ENCODE data around the gene ZC3H7B.
"Not testable (repeated sequence)": the region's sequence is repeated elsewhere in the genome, so short reads cannot be mapped to it uniquely, and the experiment has no call there.

Gene ZC3H7B, protein sequence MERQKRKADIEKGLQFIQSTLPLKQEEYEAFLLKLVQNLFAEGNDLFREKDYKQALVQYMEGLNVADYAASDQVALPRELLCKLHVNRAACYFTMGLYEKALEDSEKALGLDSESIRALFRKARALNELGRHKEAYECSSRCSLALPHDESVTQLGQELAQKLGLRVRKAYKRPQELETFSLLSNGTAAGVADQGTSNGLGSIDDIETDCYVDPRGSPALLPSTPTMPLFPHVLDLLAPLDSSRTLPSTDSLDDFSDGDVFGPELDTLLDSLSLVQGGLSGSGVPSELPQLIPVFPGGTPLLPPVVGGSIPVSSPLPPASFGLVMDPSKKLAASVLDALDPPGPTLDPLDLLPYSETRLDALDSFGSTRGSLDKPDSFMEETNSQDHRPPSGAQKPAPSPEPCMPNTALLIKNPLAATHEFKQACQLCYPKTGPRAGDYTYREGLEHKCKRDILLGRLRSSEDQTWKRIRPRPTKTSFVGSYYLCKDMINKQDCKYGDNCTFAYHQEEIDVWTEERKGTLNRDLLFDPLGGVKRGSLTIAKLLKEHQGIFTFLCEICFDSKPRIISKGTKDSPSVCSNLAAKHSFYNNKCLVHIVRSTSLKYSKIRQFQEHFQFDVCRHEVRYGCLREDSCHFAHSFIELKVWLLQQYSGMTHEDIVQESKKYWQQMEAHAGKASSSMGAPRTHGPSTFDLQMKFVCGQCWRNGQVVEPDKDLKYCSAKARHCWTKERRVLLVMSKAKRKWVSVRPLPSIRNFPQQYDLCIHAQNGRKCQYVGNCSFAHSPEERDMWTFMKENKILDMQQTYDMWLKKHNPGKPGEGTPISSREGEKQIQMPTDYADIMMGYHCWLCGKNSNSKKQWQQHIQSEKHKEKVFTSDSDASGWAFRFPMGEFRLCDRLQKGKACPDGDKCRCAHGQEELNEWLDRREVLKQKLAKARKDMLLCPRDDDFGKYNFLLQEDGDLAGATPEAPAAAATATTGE

DNA sequence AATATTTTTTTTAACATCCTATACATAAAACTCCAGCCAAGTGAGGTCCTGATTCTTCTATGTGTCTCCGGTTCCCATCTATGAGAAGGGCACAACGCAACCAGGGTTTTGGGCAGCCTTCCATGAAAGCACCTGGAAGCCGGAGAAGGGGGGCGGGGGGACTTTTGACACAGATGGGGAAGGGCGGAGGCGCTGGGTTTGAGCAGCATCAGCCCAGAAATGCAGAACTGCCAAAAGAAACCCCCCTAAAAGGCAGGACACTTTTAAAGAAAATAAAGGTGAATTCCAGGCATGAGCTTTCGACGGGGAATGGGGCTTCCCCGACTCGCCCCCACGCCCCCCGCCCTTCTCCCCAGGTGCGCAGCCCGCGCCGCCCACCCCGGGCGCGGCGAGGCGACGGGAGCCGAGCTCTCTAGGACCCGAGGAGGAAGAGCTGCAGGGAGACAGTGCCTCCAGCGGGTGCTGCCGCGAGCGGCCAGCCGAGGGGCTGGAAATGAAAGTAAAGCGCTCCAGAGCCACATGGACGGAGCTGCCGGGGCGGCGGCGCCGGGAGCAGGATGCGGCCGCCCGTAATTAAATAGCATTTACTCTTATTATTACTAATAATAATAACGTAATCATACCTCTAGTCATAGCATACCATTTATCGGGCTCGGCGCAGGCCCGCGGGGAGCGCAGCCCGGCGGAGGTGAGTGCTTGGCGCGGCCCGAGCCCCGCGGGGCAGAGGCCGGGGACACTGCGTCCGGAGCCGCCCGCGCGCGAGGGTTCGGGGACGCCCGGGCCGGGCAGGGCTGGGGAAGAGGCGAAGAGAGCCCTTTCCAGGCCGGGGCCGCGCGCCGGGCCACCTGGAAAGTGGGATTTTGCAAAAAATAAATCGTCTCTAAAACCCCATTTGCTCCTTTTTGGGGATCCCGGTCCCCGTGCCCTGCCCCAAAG lies at the start of gene ZC3H7B:
ZC3H7B (plus strand) TSS at position 441 of the 936 bp plus-strand sequence. CDS start 19,136 bp downstream, outside the sequence.
- DNase-seq (ENCODE audit: low read depth in 2 of 2) = peak; percentile 79 to 80

DNA sequence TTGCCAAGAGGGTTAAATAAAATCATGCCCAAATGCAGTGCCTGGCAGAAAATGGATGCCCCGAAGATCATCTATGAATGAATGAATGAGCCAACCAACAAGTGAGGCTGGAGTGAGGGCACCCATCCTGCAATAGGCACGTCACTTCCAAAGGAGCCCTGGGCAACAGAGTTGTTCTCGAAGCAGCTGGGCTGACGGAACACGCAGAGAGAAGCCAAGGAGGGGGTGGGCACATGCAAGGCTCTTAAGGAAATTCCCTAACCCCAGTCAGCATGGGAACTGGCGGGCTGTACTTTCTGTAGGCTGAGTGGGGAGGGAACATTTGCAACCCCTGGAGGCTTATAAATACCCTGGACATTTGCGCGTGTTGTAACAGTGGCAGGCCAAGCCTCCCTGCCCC lies 49.0 kb upstream of the ZC3H7B start:
- no peak for DNase-seq (ENCODE audit: low read depth in 2 of 2)

DNA sequence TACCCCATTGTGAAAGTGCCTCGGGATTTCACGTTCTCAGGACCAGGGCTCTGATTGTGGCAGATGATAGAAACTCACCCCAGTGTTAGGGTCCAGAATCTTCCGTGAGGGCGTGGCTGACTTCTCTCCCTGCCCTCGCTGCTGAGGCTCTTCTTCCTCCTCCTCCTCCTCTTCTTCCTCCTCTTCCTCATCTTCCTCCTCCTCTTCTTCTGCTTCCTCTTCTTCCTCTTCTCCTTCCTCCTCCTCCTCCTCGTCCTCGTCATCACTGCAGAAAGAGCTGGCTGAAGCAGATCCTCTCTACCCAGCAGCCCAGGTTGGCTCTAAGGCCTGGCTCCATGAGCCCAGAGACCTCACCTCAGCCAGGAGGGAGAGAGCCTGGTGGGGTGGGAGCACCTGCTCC lies 47.1 kb upstream of the ZC3H7B start:
- no peak for DNase-seq (ENCODE audit: low read depth in 2 of 2)

DNA sequence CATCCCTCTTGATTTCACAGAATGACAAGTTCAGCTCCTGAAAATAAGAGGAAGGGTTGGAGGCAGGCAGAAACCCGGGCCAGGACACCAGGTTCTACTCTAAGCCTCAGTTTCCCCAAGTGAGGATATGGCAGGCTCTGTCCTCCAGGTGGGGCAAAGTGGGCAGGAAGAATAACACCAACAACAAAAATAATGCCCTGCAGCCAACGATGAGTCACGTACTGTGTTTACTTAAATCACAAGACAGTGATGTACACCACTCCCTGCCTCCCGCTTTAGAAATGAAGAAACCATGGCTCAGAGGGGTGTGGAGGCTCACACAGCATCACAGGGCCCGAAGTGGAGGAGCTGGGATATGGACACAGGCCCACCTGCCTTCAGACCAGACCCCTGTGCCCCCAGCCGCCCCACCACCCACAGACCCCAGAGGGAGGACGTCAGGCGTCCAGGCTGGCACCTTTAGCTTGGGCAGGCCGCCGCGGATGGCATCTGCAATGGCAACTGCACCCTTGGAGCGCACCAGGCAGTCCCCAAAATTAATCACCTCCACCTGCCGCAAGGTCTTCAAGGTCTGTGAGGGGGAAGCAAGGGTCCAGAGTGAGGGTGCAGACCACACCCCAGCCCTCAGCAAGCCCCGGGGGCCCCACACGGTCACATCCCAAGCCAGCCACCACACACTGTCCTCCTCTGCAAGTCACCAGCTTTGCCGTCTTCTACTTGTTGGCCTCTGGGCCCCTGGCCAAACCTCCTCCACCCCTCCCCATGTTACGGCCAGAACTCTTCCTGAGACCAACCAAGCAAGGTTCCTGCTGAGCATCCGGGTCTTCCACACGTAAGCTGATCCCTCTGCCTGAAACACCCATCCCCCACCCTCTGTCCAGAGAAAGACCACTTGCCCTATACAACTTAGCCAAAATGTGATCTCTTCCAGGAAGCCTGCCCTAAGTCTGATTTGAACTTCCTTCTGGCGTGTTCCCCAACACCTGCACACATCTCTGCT lies 44.8 kb upstream of the ZC3H7B start:
- no peak for DNase-seq (ENCODE audit: low read depth in 2 of 2)

DNA sequence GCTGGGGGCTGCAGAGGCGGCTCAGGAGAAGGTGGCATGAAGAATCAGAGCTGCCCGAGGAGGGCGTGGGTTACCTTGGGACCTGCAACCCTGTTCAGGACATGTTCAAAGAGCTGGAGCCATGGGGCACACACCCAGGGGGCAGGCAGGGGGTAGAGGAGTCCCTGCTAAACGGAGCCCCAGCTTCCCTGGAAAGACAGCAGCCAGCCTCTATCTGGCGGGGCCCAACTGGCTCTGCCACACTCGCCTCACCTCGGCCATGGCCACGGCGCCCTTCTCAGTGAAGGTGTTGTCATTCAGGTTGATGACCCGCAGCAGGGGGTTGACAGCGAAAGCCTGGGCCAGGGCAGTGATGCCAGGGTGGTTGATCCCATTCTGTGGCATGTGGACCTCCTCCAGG lies 43.6 kb upstream of the ZC3H7B start:
- no peak for DNase-seq (ENCODE audit: low read depth in 2 of 2)

DNA sequence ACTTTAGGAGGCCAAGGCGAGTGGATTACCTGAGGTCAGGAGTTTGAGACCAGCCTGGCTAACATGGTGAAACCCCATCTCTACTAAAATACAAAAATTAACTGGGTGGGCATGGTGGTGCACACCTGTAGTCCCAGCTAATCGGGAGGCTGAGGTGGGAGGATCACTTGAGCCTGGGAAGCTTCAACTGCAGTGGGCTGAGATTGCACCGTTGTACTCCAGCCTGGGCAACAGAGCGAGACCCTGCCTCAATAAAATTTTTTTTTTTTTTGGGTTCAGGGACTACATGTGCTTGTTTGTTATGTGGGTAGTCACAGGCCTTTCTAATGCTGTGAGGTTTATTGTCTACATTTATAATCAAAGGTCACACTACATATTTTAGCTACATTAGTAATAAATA lies 41.6 kb upstream of the ZC3H7B start:
- DNase-seq (ENCODE audit: low read depth in 2 of 2) = not testable (repeated sequence)

DNA sequence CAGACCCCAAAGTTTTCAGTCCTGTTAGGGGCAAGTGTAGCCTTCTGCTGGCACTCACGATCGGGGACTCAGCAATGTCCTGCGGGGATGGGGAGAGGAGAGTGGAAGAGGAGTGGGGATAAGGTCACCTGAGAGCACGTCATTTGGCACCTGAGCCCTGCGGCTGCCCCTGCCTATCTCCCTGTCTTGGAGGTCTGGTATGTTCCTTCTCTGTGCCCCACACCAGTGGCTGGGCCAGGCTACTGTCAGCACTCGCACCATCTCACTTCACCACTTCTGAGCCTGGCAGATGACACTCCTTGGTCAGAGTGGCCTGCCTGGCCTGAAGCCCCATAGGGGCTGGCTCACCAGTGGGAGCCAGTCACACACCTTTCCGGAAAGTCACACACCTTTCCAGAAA lies 40.5 kb upstream of the ZC3H7B start:
- DNase-seq (ENCODE audit: low read depth in 2 of 2) = no peak

DNA sequence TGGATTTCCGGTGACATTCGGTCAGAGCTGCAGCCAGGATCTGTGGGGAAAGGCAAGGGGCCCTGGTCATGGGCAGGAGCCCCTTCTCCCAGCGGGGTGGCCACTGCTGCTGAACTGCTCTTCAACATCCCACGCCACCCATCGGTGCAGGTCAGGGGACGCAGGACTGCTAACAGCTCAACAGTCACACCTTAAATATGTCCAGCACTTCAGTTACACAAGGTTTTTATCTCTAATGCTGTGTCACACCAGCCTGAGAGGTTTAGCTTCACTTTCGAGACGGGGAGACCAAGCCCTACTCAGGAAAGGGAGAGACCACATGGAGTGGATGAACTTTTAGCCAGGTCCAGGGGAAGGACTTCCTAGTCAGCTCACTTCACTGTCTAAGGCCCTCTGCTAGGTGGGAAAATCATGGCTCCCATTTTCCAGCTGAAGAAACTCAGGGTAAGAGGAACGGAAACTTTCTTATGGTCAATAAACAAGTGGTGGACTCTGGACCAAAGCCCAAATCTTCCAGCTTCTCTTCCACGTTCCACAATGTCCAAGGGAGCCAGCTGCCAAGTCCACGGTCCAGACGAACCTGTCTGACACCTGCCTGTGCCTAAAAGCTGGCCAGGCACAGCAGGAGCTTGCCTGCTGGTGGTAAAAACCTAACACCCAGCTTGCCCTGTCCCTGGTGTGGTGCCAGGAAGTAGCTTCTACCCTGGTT lies 39.6 kb upstream of the ZC3H7B start:
- DNase-seq (ENCODE audit: low read depth in 2 of 2) = no peak

DNA sequence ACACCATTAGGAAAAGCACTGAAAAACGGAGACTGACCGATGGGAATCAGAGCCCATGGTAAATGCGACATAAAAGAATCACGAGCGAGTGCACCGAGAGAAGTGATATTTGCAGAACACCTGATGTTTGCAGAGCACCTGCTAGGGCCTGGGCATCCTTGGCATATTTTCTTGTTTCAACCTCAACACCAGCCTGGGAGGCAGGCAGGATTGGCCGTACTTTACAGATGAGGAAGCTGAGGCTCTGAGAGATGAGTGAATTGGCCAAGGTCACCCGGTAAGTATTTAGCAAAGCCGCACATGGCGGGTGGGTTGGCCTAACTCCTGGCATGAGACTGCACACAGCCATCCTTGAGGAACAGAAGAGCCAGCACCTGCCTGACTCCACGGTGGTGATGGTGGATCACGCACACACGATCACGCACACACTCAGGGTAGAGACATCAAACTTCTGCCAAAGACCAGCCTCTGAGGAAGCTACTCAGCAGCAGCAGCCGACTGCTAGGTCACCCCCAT lies 39.0 kb upstream of the ZC3H7B start:
- no peak for DNase-seq (ENCODE audit: low read depth in 2 of 2)

DNA sequence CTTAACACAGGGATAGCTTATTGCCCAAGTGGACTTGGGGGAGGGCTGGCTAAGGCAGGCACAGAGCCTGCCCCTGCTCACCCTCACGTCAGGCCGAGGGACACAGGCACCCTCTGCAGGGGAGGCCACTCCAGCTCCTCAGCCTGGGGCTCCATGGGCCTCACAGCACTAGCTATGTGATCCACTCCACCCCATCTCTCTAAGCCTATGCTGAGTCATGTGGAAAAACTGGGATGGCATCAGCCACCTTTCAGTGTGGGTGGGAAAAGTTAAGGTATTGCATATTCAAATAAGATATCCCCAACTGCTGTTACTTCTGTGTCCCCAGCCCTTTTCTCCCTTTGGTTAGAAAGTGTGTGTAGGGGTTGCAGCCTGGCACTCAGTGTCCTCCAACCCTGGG lies 37.6 kb upstream of the ZC3H7B start:
- DNase-seq (ENCODE audit: low read depth in 2 of 2) = no peak

DNA sequence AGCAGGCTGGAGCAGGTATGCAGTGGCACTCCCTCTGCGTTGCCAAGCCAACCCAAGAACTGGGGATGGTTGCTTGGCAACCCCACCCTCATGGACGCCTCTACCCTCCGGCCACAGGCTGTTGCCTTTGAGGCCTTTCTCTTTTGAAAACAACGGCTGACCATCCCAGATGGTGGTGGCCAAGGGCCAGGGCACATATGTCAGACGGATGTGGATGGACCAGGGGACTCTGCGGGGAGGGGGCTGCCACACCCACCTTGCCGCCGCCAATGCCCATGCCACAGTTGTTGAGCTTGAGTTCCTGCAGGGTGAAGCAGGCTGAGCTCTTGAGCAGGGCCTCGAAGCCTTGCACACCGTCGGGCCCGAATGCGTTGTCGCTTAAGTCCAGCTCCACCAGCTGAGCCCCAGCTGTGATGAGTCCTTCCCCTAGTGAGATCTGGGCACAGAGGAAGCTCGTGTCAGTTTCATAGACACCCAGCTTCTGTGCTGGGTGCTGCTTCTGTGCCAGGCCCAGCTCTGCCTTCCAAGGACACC lies 36.9 kb upstream of the ZC3H7B start:
- no peak for DNase-seq (ENCODE audit: low read depth in 2 of 2)

DNA sequence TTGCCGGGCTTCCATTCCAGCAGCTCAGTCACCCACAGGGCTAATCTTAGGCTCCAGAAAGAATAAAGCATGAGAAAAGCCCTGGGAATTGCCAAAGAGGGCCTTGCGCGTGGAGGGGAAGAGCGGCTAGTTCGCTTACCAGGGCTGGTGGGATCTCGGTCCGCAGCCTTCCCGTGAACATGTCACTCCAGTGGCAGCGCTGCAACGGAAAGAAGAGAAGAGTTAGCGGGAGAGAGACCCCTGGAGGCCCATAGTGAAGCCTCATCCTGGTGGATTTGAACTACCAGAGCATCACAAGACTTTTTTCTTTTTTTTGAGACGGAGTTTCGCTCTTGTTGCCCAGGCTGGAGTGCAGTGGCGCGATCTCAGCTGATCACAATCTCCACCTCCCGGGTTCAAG lies 33.4 kb upstream of the ZC3H7B start:
- no peak for DNase-seq (ENCODE audit: low read depth in 2 of 2)

DNA sequence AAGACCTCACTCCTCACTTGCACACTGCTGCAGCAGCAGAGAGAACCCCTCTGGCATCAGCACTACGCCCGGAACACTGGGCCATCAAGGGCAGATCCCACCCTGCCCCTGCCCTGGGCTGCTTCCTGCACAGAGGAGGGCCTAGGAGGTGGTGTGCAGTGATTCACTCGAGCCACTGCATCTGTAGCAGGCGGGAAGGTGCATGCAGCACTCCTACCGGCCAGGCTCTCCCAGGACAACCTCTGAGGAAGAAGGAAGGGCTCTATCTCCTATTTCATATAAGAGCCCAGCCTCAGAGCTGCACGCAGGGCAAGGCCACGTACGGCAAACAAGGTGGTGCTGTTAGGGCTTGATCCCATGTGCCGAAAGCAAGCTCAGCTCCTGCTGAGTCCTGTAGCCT lies 29.5 kb upstream of the ZC3H7B start:
- no peak for DNase-seq (ENCODE audit: low read depth in 2 of 2)

DNA sequence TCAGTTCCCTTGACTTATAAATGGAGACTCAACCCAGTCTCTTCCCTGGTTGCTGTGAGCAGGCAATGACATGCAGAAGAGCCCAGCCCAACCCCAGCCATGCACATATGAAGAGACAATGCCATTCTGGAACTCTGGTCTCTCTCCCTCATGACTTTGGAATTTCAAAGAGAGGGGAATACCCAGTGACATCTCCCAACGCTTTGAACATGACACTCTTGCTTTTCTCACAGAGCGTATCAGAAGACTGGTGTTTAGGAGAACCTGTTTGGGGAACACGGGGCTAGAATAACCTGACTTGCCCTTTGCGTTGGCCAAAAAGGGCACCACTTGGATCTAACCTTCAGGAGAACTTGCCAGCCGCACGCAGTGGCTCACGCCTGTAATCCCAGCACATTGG lies 28.2 kb upstream of the ZC3H7B start:
- DNase-seq (ENCODE audit: low read depth in 2 of 2) = no peak

DNA sequence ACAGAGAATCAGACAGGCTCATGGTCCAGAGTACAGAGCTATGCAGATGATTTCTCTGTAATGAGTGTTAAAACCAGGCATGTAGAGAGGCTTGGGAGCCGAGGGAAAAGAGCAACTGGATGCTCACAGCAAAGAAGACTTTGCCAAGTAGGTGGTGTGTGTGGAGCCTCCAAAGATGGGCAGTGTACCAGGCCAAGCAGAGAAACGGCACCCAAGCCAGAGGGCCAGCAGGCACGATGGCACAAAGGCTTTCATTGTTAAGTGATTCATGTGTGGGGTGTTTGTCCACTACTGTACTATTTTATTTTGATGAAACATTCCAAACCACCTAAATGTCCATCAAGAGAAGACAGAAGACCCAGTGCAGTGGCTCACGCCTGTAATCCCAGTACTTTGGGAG lies 26.5 kb upstream of the ZC3H7B start:
- no peak for DNase-seq (ENCODE audit: low read depth in 2 of 2)

DNA sequence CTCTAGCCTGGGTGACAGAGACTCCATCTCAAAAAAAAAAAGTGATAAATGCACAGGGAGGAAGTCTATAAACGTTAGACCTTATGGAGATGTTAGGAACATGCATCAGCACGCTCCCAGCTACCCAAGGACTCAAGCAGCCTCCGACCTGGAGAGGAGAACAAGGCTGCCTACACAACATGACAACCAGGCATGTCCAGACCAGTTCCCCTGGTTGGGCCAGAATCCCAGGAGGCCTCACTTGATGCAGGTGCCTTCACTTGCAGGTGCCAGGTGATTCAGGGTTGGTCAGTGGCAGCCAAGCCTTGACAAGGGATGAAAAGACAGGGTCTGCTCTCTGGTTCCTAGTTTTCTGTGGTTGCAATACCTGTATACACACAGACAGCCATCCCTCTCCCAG lies 21.3 kb upstream of the ZC3H7B start:
- DNase-seq (ENCODE audit: low read depth in 2 of 2) = no peak

DNA sequence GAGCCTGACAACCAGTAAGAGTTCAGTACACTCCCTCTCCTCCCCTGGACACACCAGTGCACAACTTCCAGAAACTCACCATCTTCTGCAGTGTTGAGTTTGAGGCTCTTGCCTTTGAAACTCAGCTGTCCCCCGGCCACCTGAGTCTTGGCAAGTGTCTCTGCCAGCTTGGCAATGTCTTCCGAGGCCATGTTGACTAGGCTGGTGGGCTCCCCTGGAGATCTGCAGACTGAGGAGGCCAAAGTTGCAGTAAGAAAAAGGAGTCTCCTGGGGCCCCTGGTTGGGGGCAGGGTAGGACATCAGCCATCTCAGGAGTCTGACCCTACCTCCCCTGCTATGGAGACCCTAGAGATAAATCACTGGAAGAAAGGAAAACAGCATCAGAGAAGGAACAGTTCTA lies 20.5 kb upstream of the ZC3H7B start:
- DNase-seq (ENCODE audit: low read depth in 2 of 2) = no peak

DNA sequence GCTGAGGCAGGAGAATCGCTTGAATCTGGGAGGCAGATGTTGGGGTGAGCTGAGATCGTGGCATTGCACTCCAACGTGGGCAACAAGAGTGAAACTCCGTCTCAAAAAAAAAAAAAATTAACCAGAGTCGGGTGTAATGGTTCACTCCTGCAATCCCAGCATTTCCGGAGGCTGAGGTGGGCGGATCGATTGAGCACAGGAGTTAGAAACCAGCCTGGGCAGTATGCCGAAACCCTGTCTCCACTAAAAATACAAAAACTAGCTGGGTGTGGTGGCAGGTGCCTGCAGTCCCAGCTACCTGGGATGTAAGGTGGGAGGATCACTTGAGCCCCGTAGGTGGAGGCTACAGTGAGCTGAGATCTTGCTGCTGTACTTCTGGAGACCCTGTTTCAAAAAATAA lies 16.9 kb upstream of the ZC3H7B start:
- DNase-seq (ENCODE audit: low read depth in 2 of 2) = no peak

DNA sequence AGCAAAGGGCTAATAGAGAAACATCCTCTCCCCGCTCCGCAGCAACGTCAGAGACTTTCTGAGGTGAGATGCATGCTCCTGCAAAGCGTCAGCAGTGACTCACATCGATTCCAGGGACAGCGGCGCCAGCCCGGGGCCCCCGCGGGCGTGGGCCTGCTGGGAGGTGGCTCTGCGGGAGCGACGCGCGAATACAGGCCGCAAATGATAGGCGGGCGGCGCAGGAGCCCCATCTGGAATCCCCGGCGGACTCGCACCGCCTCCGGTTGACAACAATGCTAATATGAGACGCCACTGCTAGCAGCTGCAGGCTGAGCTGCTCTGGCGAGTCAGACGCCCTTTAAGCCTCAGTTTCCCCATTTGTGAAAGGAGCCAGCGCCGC lies 15.9 kb upstream of the ZC3H7B start:
- DNase-seq (ENCODE audit: low read depth in 2 of 2) = peak; percentile 79 to 82

Data from stimulated activated CD4-positive, alpha-beta T cell treated with anti-CD3 and anti-CD28 coated beads, Interleukin-1b, Interleukin-23, amount 100 ng/mL, for 4 hours (primary cell).